GM12891 (cell line): ENCODE results near the gene UNC45A.

ENCODE experiments used
- POLR2A ChIP-seq: IDR thresholded peaks from 2 replicates; pipeline ENCODE4 v1.6.1; 2011; ENCODE audit warnings: low read depth, low read length, control low read depth
- POLR2AphosphoS5 ChIP-seq: IDR thresholded peaks from 2 replicates; pipeline ENCODE4 v1.6.1; 2011; ENCODE audit warnings: low read depth, low read length, control low read depth
- POU2F2 ChIP-seq: IDR thresholded peaks from 2 replicates; pipeline ENCODE4 v1.6.1; 2011; ENCODE audit warnings: low read depth, mild to moderate bottlenecking, control low read depth, low read length, moderate library complexity
- SPI1 ChIP-seq: IDR thresholded peaks from 2 replicates; pipeline ENCODE4 v1.6.1; 2011; ENCODE audit warnings: low read depth, low read length, control low read depth
- TAF1 ChIP-seq: IDR thresholded peaks from 2 replicates; pipeline ENCODE4 v1.6.1; 2011; ENCODE audit warnings: low read depth, low read length, control low read depth

DNA sequence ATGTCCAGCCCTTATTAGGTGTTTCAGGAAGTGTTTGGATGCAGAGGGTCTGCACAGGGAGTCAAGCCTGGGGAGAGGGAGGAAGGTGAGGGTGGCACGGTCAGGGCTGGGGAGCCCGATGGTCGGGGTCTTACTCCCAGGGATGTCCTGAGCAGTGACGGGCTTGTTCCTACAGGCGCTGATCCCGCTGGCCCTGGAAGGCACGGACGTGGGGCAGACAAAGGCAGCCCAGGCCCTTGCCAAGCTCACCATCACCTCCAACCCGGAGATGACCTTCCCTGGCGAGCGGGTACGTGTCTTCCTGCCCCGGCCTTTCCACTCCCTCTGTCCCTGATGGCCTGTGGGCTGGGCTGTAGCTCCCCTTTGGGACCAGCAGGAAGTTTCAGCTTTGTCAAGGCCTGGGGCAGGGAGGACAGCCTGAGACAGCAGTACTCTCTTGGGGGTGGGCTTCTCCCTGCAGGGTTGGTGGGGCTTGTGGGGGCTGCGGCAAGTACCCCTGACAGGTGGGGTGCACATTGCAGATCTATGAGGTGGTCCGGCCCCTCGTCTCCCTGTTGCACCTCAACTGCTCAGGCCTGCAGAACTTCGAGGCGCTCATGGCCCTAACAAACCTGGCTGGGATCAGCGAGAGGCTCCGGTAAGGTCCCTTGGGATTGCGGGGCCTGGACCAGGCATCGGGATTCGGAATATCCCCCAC is 15.0 kb downstream of the UNC45A start:
- TF ChIP-seq POLR2AphosphoS5, result no peak
- TF ChIP-seq POLR2A, result no peak
- TF ChIP-seq TAF1, result no peak
- TF ChIP-seq SPI1, result no peak
- no peak for TF ChIP-seq POU2F2
